Neuronal stem cell (in vitro differentiated cells): ENCODE results near the gene CTCF.
A peak's percentile ranks its signal among the peaks of the same experiment; 100 is the strongest.

Experiments used
- DNase-seq: peaks from one replicate; pipeline ENCODE4 v3.0.0-alpha.2; 2013; ENCODE audit warnings: low spot score
- H2AFZ ChIP-seq: one replicate; pipeline ENCODE4 v1.6.1; 2013; ENCODE audit warnings: mild to moderate bottlenecking, low read length, inconsistent platforms
- H2AK5ac ChIP-seq: 2 replicates; pipeline ENCODE4 v1.6.1; 2013; ENCODE audit warnings: low read depth, mild to moderate bottlenecking, inconsistent platforms, low read length, moderate library complexity, mixed read lengths
- H2BK120ac ChIP-seq: 2 replicates; pipeline ENCODE4 v1.6.1; 2013; ENCODE audit warnings: low read depth, mild to moderate bottlenecking, inconsistent platforms, low read length, moderate library complexity, mixed read lengths
- H2BK12ac ChIP-seq: one replicate; pipeline ENCODE4 v1.6.1; 2013; ENCODE audit warnings: low read length, inconsistent platforms
- H2BK15ac ChIP-seq: 2 replicates; pipeline ENCODE4 v1.6.1; 2013; ENCODE audit warnings: mild to moderate bottlenecking, low read length, inconsistent platforms, mixed read lengths
- H2BK5ac ChIP-seq: one replicate; pipeline ENCODE4 v1.6.1; 2013; ENCODE audit warnings: inconsistent platforms, mild to moderate bottlenecking, low read length, moderate library complexity
- H3K14ac ChIP-seq: one replicate; pipeline ENCODE4 v1.6.1; 2013; ENCODE audit warnings: low read length, inconsistent platforms
- H3K18ac ChIP-seq: 2 replicates; pipeline ENCODE4 v1.6.1; 2013; ENCODE audit warnings: low read length, inconsistent platforms
- H3K23ac ChIP-seq: 2 replicates; pipeline ENCODE4 v1.6.1; 2013; ENCODE audit warnings: low read depth, mild to moderate bottlenecking, mixed read lengths, low read length, inconsistent platforms; ENCODE audit not compliant: poor library complexity
- H3K27ac ChIP-seq: replicated peaks from 3 replicates; pipeline ENCODE4 v1.5.1; 2013; ENCODE audit warnings: low read length, inconsistent platforms
- H3K27me3 ChIP-seq, 3 experiments: 2 replicates each; pipeline ENCODE4 v1.6.1; 2013; ENCODE audit warnings: low read length in 3 of 3, mild to moderate bottlenecking in 2 of 3, inconsistent platforms in 1 of 3, low read depth in 1 of 3, mixed read lengths in 1 of 3, moderate library complexity in 1 of 3; ENCODE audit not compliant: control insufficient read depth in 3 of 3, insufficient read depth in 3 of 3
- H3K36me3 ChIP-seq, 2 donors: replicated peaks in 1 of 2; 2 replicates each; pipeline ENCODE4 v1.6.1; 2013; ENCODE audit warnings: low read length in 2 of 2; ENCODE audit not compliant: control insufficient read depth in 2 of 2, insufficient read depth in 2 of 2
- H3K4ac ChIP-seq: 2 replicates; pipeline ENCODE4 v1.6.1; 2013; ENCODE audit warnings: inconsistent platforms, mild to moderate bottlenecking, low read length, moderate library complexity
- H3K4me1 ChIP-seq, 2 donors: 1 replicate in 1 of 2; 2 replicates in 1 of 2; pipeline ENCODE4 v1.6.1; 2013; ENCODE audit warnings: low read length in 2 of 2, low read depth in 1 of 2; ENCODE audit not compliant: control insufficient read depth in 2 of 2, insufficient read depth in 1 of 2
- H3K4me2 ChIP-seq: one replicate; pipeline ENCODE4 v1.6.1; 2013; ENCODE audit warnings: mild to moderate bottlenecking, low read length, inconsistent platforms; ENCODE audit not compliant: insufficient read depth, poor library complexity, severe bottlenecking
- H3K4me3 ChIP-seq, 2 donors: 2 replicates each; pipeline ENCODE4 v1.5.1; 2013; ENCODE audit warnings: low read length in 2 of 2, mild to moderate bottlenecking in 2 of 2, inconsistent platforms in 1 of 2, moderate library complexity in 1 of 2
- H3K79me1 ChIP-seq: one replicate; pipeline ENCODE4 v1.6.1; 2013; ENCODE audit warnings: low read depth, mild to moderate bottlenecking, inconsistent platforms, low read length, moderate library complexity
- H3K9ac ChIP-seq: one replicate; pipeline ENCODE4 v1.6.1; 2013; ENCODE audit warnings: mild to moderate bottlenecking, low read depth, low read length, inconsistent platforms; ENCODE audit not compliant: poor library complexity
- H3K9me3 ChIP-seq, 2 donors: replicated peaks in 1 of 2; 2 replicates each; pipeline versions ENCODE3 to v1.6.1; 2013; ENCODE audit warnings: low read length in 2 of 2, mild to moderate bottlenecking in 2 of 2, inconsistent platforms in 1 of 2, low read depth in 1 of 2, mixed read lengths in 1 of 2, moderate library complexity in 1 of 2; ENCODE audit not compliant: control insufficient read depth in 2 of 2, insufficient read depth in 1 of 2
- H4K8ac ChIP-seq: one replicate; pipeline ENCODE4 v1.6.1; 2013; ENCODE audit warnings: low read depth, mild to moderate bottlenecking, inconsistent platforms, low read length, moderate library complexity
- H4K91ac ChIP-seq: one replicate; pipeline ENCODE4 v1.6.1; 2013; ENCODE audit warnings: low read length, low read depth, mild to moderate bottlenecking, inconsistent platforms; ENCODE audit not compliant: poor library complexity
- WGBS, 2 donors: extraction: QIAGEN DNeasy Blood & Tissue Kit; methylation state at CpG; one replicate each; pipeline ENCODE4 v1.1.7; 2013; ENCODE audit warnings: missing lambda C conversion rate in 2 of 2, mixed read lengths in 1 of 2; ENCODE audit not compliant: insufficient read length in 2 of 2, insufficient replicate concordance in 1 of 2; ENCODE audit errors: extremely low coverage in 2 of 2; 5-methylcytosine and 5-hydroxymethylcytosine counted together

Gene CTCF

GRCh38 chr16:67659675-67660563, 97.6 kb downstream of the CTCF start, which contains the start of gene ACD:
ACD (minus strand) TSS chr16:67660260; CDS start chr16:67660220, 40 bp downstream.
- H3K9ac ChIP-seq, result peak within 1 kb of the TSS; percentile 99
- peak; percentile 96 for DNase-seq

GRCh38 chr16:67660564-67661028, 98.3 kb downstream of the CTCF start, which contains the start of gene PARD6A:
PARD6A (plus strand) TSS chr16:67660960; CDS start chr16:67661039, 79 bp downstream.
- Histone ChIP-seq H4K91ac (peak within 1 kb of the TSS; percentile 22), H3K9ac (peak within 1 kb of the TSS; percentile 99), H4K8ac (no peak within 1 kb of the TSS), H3K23ac (peak within 1 kb of the TSS; percentile 92), H3K36me3 (peaks cover 11 to 61% of the 10 kb centered on the region in 2 donors), H3K18ac (peak within 1 kb of the TSS; percentile 97), H2BK12ac (peak within 1 kb of the TSS; percentile 34), H3K27me3 (peaks cover 0 to 2% (median 0%) of the 10 kb centered on the region in 3 experiments), H2BK5ac (peak within 1 kb of the TSS; percentile 91), H2BK15ac (peak within 1 kb of the TSS; percentile 64), H3K9me3 (no peaks in the 10 kb centered on the region), H3K14ac (peak within 1 kb of the TSS; percentile 17), H3K4me3 (peak within 1 kb of the TSS; percentile 70 to 93), H3K79me1 (peaks cover 10% of the 10 kb centered on the region), H2AK5ac (peak within 1 kb of the TSS; percentile 81), H3K4me1 (peaks cover 7 to 12% of the 10 kb centered on the region in 2 donors), H3K4ac (peak within 1 kb of the TSS; percentile 30), H3K27ac (peak within 1 kb of the TSS; percentile 51), H2AFZ (peak within 1 kb of the TSS; percentile 88), H2BK120ac (peak within 1 kb of the TSS; percentile 84), H3K4me2 (peak within 1 kb of the TSS; percentile 93)
- peak; percentile 96 for DNase-seq
- no CpG with 5 or more reads among the region's 48 CpGs for WGBS, 2 donors

More at GRCh38 chr16:67659675-67660563, 97.6 kb downstream of the CTCF start, which contains the start of gene ACD:
- no peak within 1 kb of the TSS for H4K91ac ChIP-seq
- peak within 1 kb of the TSS; percentile 92 for H3K23ac ChIP-seq
- H3K4ac ChIP-seq, result peak within 1 kb of the TSS; percentile 30
- peak within 1 kb of the TSS; percentile 70 to 93 for H3K4me3 ChIP-seq
- no peak within 1 kb of the TSS for H4K8ac ChIP-seq
- peak within 1 kb of the TSS; percentile 84 for H2BK120ac ChIP-seq
- peak within 1 kb of the TSS; percentile 88 for H2AFZ ChIP-seq
- no CpG with 5 or more reads among the region's 83 CpGs for WGBS, 2 donors
- H3K27ac ChIP-seq, result peak within 1 kb of the TSS; percentile 51
- H3K79me1 ChIP-seq, result peaks cover 10% of the 10 kb centered on the region
- H3K27me3 ChIP-seq, result peaks cover 0 to 3% (median 1%) of the 10 kb centered on the region in 3 experiments
- peak within 1 kb of the TSS; percentile 64 for H2BK15ac ChIP-seq
- peak within 1 kb of the TSS; percentile 81 for H2AK5ac ChIP-seq
- peak within 1 kb of the TSS; percentile 34 for H2BK12ac ChIP-seq
- H2BK5ac ChIP-seq, result peak within 1 kb of the TSS; percentile 91
- no peaks in the 10 kb centered on the region for H3K9me3 ChIP-seq
- peaks cover 11 to 58% of the 10 kb centered on the region in 2 donors for H3K36me3 ChIP-seq
- H3K4me1 ChIP-seq, result peaks cover 7 to 10% of the 10 kb centered on the region in 2 donors
- H3K4me2 ChIP-seq, result peak within 1 kb of the TSS; percentile 93
- H3K18ac ChIP-seq, result peak within 1 kb of the TSS; percentile 97
- peak within 1 kb of the TSS; percentile 17 for H3K14ac ChIP-seq

GRCh38 chr16:67661101-67661761, 98.9 kb downstream of the CTCF start:
- Histone ChIP-seq H3K18ac (peak overlapping the region; percentile 88), H3K14ac (no peak overlapping the region), H2BK15ac (no peak overlapping the region), H4K8ac (no peak overlapping the region), H2AFZ (peak overlapping the region; percentile 85), H3K4me3 (peak overlapping the region; percentile 67 to 70), H3K4me1 (peaks cover 7 to 16% of the 10 kb centered on the region in 2 donors), H3K9ac (peak overlapping the region; percentile 82), H3K23ac (peak overlapping the region; percentile 45), H4K91ac (peak overlapping the region; percentile 22), H2BK5ac (no peak overlapping the region), H3K4ac (no peak overlapping the region), H3K4me2 (peak overlapping the region; percentile 93), H2AK5ac (peak overlapping the region; percentile 43), H3K27ac (no peak overlapping the region), H3K9me3 (no peaks in the 10 kb centered on the region), H3K79me1 (peaks cover 10% of the 10 kb centered on the region), H3K27me3 (peaks cover 0 to 2% (median 0%) of the 10 kb centered on the region in 3 experiments), H3K36me3 (peaks cover 11 to 61% of the 10 kb centered on the region in 2 donors), H2BK120ac (no peak overlapping the region), H2BK12ac (no peak overlapping the region)
- peak; percentile 69 for DNase-seq
- WGBS, 2 donors, result no CpG with 5 or more reads among the region's 39 CpGs
